Activated naive CD4-positive, alpha-beta T cell treated with Interleukin-2 at 50 U/mL for 16 hours (primary cell): ENCODE measurements around the gene PDE2A.

Experiments
- DNase-seq: peaks from one replicate; pipeline ENCODE4 v3.0.0-alpha.2; 2020

PDE2A gene

DNA sequence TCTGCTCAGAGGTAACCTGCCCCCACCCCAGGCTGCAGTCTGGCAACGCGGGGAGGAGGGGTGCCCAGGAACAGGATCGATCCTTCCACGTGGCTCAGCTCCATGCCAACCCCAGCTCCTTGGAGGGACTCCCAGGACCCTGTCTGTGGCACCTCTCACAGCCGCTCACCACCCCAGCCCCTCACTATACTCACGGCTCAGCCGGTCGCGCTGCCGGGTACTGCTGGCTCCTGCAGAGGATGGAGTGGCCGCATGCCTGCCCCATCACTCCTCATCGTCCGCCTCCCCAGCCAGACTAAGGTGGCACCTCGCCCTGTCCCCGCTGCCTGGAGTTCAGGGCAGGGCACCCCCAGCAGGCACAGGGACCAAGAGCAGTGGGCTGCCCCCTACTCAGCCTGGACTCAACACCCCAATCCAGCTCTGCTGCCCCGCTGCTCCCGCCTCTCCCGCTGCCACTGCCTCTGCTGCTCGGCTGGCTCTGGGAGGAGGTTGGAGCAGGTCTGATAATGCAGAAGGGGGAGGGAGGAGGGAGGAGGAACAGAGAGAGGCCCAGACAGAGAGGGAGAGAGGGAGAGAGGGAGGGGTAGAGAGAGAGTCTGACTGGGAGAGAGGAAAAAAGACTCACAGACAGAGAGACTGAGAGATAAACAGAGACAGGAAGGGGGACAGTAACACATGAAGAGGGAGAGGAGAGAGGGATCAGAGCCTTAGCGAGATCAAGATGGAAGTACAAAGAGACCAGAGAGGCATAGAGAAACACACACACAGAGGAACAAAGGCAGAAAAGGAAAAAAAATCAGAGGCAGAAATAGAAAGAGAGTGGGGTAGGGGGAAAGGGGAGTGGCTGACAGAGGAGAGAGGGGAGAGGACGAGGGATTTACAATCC is at the start of gene PDE2A:
Gene PDE2A (minus strand): TSS at position 480 of the 886 bp plus-strand sequence. CDS start 215 bp downstream, at position 265.
- DNase-seq, result no peak

DNA sequence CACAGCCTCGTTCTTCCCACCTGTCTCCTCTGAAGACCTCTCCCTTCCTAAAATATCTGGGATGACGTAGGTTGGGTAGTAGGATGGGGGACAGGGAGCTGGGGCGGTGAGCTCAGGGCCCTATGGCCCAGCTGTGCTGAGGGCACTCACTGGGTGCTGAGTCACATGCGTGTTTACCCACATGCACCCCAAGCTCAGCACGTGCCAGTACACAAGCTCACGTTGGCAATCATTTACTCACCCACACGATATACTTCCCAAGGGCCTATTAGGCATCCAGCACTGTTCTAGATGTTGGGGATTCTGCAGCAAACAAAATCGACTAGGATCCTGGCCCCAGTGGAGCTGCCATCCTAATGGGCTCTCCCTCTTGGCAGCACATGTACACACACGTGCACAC is 49.3 kb upstream of the PDE2A start:
- DNase-seq, result no peak

DNA sequence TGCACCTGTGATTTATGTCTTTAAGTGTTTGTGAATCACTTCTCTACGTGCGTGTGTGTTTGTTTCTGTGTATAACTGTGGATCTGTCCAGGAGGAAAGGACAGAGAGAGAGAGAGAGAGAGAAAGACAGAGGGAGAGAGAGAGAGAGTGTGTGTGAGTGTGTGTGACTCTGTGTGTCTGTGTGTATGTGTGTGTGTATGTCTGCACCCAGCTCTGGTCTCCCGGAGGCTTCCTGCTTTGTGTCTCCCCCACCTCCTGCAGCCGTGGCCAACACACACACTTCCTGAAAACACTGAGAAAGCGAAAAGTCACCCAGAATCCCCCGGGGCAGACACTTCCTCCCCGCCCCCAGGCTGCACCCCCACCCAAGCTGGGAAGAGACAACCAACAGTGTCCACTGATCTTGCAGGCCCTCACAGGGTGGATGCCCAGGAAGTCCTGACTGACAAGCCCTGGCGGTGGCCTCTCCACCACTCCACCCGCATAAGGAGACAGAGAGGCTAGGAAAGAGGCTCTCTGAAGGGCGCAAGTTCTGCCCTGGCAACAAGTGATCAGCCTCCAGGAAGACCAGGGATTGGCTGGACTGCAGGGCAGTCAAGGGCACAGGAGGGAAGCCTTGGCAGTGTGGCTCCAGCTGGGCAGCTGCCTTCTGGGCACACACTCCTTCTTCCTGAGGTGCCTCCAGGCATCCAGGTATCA is 48.0 kb upstream of the PDE2A start:
- DNase-seq, result peak; percentile 84

DNA sequence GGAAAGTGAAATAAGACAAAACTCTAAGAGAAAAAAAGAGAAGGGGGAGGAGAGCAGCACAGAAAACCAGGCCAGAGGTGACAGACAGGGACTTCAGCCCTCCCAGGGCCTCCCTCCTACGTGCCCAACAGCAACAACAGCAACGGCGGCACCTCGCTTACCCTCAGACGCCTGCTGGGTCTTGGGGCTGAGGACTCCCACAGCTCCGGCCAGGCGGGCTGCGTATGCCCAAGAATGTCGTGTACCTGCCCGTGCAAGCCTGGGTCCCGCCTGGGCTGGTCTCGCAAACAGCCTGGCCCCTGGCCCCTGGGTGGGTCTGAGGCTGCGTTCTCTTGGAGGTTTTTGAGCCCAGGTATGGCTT is 47.4 kb upstream of the PDE2A start:
- peak; percentile 44 for DNase-seq

DNA sequence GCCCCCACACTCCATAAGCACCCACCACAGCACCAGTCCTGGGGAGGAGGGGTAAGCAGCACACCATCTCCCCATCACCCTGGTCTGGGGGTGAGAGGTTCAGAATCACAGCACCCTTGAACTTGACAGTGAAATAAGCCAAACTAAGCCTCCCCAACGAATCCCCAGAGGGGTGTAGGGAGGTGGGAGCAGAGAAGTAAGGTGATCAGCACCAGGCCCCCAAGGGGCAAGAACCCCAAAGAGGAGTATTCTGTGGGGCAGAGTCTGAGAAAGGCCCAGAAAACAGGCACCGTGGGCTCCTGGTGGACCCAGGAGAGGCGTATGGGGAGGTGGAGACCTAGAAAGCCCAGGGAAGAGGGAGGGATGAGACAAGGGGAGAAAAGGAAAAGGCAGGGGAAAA is 47.1 kb upstream of the PDE2A start:
- DNase-seq, result no peak

DNA sequence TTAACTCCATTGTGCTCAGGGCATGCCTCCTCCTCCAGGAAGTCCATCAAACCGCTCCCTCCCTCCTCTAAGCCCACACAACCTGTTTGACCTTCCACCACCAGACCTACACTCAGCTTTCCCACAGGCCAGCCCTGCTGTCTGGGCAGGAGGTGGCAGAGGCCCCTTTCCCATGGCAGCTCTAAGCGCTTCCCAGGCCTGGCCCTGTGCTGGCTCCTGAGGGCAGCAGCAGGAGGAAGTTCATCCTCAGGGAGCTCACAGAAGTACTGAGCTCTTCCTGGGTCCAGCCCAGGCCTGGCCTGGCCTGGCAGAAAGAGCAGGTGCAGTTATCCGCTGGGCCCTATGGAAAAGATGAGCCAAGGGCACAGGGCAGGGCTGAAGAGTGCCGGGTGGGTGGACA is 46.6 kb upstream of the PDE2A start:
- no peak for DNase-seq

DNA sequence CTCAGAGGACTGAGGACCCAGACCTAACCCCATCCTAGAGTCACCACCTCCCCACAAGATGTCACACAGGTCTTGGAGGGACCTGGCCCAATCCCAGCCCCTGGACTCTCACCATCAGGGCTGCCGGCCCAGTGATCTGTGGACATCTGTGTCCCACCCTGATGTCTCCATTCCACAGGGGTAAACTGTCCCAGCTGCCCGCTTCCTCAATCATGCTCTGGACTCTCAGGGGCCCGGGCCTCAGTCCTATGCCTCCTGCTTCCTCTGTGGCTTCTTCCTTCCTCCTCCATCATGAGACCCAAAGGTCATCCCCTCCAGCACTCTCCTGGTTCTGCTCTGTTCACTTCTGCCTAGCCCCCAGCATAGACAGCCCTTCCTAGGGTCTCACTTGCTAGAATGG is 45.8 kb upstream of the PDE2A start:
- no peak for DNase-seq

DNA sequence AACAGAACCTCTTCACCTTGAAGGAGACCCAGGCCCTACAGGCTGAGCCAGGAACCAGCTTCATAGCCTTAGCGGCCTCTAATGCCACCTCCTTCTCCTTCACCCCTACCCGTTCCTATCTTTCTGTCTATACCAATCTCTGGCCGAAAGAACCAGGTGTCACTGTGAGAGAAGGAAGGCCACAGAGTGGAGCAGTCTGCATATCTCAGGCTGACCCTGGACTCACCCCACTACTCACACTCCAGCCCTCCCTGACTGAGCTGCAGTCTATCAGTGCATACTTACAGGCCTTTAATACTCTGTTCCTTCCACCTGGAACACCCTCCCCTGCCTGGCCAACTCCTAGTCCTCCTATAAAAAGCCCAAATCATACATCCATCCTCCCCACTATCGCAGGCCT is 45.3 kb upstream of the PDE2A start:
- DNase-seq, result no peak

DNA sequence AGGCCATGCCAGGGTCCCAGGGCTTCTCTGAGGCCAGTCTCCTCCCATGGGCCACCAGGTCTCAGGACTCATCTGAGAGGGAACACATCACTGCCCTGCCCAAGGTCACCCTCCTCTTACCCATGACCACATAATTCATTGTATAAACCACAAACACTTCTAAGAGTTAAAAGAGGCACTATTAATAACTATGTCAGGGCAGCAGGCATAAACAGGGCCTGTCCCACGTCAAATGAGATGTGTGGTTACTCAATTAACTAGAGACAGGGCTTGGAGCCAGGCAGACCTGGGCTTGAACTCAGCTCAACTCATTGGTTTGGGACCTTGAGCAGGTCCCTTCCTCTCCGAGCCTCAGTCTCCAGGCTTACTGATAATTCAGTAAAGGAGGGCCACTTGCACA is 44.9 kb upstream of the PDE2A start:
- DNase-seq, result no peak

DNA sequence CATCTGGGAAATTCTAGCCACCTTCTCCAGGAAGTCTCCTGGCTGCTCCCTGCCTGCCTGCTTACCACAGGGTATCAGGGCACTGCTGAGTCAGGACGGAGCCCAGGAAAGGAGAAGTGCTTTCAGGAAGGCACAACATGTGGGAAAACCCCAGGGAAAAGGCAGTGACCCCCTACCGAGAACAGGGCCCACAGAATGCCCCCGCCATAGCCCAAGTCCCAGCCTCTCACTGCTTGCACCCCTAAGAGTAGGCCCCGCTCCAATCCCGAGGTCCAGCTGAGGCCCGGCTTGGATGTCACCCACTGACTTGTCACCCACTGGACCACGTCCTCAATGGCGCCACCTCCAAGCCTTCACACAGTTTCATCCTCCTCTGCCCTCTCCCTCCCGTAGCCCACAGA is 43.9 kb upstream of the PDE2A start:
- no peak for DNase-seq

DNA sequence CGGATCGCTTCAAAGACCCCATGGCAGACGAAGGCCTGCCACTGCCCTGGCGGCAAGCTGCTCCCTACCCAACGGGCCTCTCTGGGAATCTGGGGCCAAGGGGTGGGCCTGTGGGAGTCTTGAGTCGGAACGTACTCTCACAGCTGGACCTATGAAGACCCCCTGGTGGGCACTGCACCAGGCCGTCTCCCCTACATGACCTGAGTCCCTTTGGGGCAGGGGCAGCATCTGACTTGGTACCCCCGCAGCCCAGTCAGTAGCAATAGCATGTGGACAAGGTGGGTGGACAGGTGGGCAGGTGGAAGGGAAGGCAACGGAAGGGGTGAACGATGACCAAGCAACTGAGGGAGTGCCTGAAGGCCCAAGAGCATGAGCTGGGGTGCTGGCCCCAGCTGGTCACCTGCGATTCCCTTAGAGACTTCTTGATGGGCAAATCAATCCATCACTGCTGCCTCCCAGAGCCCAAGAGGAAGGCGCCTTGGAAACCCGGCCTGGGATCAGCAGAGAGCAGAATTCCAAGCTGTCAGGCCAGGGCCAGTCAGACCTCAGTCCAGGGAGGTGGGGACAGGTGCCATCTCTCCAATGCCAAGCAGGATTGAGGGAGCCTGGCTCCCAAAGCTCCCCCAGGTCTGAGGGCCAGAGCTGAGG is 42.7 kb upstream of the PDE2A start:
- DNase-seq, result no peak

DNA sequence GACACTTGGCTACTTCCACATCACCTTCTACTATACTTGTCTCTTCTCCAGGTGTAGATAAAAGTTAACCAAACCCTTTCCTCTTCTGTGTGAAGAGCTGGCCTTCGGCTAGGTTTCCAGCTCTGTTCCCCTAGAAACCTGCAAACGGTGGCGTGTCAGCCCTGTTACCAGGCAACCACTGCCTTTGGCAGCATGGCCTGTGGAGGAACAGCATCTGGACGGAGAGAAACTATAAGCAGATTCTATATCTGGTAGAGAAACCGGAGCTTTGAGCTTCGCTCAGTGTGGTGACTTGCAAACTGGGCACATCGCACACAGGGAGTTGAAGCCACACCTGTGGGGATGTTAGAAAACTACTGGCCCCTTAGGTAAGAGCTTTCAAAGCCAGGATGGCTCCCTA is 42.1 kb upstream of the PDE2A start:
- DNase-seq, result no peak

DNA sequence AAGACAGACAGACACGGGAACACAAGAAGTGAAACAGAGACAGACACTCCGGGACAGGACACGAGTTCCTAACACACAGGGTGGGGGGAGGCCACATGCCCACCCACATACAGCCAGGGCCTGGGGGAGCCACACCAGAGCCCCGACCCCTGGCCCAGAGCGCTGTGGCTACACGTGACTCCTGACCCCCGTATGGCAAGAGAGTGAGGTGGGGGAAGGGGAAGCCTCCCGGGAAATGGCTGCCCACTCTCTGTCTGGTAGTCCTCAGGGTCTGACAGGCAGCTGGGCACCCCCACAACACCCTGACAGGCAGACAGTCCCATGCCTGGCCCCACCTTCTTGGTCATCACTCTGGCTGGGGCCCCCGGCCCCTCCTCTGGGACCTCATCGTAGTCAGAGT is 38.6 kb upstream of the PDE2A start:
- no peak for DNase-seq

DNA sequence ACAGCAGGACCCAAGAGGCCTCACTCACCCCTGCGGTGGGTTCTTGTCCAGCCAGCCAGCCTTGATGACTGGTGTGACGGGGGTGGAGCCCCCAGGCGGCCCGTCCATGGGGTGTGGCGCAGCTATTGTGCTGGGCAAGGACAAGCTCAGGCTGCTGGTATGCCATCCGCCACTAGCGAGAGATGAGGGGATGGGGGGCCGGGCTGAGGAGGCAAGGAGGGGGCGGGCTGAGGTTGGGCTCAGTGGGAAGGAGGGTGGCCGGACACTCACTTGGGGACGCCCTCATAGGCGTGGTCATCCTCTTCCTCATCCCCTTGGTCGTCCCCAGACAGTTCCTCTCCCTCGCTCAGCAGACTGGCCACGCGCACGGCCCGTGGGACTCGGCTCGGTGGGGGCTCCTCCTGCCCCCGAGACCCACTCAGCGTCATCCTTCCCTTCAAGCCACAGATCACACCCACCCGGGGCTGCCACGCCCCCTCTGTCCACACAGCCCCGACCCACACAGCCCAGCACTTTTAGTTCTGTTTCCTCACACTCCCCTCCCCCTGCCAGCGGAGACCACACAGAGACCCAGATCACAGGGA is 38.0 kb upstream of the PDE2A start:
- DNase-seq, result no peak

DNA sequence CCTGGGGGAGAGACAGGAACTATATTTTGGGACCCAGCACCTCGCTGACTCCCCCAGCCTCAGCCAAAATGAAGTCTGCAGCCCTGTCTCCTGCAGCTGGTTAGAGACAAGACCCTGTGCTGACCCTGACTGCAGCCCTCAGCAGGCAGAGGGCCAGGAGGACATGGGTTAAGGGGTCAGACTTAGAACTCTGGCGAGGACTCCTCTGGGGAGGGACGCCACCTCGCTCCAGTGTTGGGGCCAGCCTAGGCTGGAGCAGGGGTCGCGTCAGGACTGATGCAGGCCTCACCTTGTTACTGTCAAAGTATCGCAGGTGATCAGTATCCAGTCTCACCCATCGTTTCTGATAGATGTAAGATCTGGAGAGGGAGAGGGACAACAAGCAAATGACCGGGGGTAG is 36.9 kb upstream of the PDE2A start:
- DNase-seq, result no peak

DNA sequence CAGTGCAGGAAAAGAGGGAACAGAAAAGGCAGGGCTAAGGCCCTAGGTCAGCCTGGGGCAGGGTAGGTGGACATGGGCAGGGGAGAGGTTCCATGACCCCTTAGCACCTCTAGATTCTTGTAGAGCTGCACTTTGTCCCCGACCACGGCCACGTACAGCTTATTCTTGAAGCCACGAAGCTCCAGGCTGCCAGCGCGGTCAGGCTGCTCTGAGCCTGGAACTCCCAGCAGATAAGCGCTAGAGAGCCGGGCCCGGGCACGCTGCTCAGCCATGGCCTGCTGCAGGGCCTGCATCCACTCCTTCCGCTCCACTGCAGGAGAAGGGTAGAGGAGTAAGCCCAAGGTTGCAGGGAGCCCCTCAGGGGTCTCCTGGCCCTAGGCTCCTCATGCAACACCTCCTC is 36.1 kb upstream of the PDE2A start:
- DNase-seq, result no peak

DNA sequence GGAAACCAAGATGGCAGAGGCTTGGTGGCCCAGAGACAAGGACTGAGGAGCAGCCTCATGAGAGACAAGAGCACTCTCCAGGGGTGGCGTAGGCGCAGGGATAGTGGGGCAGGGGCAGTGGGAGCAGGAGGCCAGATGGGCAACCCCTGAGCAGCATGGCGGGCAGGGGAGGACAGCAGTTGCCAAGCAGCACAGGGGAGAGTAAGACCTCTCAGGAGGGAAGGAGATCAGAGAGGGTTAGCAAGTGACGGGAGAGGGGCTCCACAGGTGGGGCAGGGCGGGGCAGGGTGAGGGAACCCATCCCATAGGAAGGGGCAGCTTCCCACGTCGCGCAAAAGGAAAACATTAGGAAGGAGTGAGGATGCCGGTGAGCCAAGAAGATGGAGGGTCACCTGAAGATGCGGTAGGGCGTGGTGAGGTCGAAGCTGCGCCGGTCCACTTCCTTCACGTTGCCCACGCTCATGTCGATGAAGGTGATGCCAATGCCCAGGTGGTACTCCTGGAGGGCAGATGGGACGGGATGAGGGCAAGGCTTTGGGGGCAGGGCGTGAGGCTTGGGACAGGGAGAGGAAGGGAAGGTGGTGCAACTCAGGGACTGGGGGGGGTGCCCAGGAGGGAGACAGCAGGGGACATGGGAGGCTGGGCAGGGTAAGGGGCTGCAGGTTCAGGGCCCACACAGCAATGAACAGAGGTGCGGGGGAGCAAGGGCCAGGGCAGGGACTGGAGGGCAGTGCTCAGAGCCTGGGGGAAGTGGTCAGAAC is 35.4 kb upstream of the PDE2A start:
- DNase-seq, result no peak

DNA sequence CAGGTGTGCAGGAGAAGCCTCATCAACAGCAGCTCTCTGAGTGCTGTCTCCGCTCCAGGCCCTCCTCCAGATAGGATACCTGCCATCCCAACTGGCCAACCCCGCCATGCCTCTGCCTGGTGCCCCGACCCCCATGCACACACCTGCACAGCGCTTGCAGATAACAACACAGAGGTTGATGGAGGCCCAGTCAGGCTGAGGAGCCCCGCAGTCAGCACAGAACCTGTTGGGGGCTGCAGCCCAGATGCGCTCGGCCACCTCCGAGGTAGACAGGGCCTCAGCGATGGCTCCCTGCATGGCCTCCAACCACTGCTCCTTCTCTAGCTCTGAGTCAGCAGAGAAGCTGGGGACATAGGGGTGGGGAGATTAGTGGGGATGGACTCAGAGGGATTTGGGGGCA is 32.8 kb upstream of the PDE2A start:
- DNase-seq, result no peak

DNA sequence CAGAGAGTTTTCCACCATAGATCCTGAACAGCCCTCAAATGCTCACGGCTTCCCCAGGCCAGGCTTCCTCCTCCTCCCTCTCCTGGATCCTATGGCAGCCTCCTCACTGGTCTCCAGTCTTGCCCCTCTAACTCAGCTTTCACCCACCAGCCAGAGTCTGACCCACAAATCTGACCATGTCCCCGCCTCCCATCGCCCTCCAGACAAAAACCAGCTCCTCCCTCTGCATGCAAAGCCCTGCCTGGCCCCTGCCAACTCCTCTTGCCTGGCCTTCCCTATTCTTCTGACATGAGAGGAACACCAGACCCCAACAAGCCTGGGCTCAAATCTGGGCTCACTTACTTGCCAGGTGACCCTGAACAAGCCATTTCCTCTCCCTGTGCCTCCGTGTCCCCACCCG is 32.4 kb upstream of the PDE2A start:
- no peak for DNase-seq

DNA sequence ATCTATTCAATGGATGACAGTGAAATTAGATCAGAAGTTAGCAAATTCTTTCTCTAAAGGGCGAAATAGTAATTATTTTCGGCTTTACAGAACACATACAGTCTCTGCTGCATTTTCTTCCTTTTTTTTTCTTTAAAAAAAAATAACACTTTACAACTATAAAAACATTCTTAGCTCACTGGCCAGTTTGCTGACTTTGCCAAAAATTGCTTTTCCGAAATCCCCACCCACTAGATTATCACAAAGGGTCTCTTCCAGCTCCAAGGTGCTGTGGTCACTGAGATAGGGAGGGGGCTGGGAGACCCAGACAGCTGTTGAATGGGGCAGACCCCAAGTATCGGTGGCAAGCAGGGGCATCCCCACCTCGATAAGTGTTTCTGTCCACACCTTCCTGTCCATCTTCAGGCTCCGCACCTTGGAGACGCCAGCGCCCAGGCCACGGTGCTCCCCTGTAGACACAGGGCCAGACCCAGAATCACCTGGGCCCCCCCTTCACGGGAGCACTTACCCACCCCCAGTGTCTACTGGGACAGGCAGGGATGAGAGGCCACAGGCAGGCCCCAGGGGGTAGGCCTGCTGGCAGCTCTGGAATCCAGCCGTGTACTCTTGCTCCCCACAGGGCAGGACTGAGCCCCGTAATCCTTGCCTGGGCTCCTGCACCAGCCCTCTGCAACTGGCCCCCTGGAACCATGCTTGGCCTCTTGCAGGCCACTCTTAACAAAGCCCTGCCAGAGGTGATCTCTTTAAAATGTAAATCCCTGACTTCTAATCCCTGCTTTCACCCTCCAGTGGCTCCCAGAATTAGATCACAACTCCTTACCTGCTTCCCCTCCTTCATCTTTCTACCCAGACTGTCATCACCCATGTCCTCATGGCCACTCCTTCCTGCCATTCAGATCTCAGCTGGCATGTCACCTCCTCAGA is 31.5 kb upstream of the PDE2A start:
- no peak for DNase-seq

DNA sequence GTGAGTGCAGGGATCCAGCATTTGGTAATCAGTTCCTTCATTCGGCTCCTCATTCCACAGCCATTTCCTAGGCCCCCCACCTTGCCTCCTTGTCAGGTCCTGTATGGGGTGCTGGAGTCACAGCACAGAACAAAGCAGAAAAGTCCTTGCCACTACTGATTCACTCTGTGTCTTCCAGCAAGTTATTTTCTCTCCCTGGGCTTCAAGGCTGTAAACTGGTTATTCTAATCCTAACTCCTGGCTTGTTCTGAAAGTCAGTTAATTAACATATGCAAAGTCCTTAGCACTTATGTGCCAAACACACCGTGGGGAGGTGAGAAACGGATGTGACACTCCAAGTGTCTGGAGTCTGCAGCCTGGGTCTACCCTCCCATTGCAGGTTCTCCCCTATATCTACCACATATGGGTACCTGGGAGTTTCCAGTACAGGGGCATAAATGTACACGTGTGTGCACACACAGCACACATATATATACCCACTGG is 30.6 kb upstream of the PDE2A start:
- DNase-seq, result no peak
